ENCODE data around the gene YWHAG. TPM values are rescaled to one million over a fixed set of nuclear protein-coding genes. Genes with fewer than 3 reads are reported as not detected.
A peak's percentile ranks its signal among the peaks of the same experiment; 100 is the strongest.

The YWHAG gene
- total RNA-seq, 2 donors from 2014 or later: 104 to 121 TPM

- intact Hi-C loops (cut with DNase I): loop anchor here (2.0 kb wide), 1 partner anchor 41 kb away; no protein-coding TSS in a partner anchor
- no peak overlapping the region for H3K4me3 ChIP-seq
- H3K9me3 ChIP-seq: no peaks in the 10 kb centered on the region
- peaks cover 15% of the 10 kb centered on the region for H3K4me1 ChIP-seq
- TF ChIP-seq CTCF (IDR thresholded peaks at IDR 0.05): no peak
- no peak for DNase-seq
- peak overlapping the region; percentile 100 for H3K27ac ChIP-seq
- H3K27me3 ChIP-seq: no peaks in the 10 kb centered on the region
- H3K36me3 ChIP-seq: no peaks in the 10 kb centered on the region
- H3K9ac ChIP-seq (ENCODE audit: low read depth in 2 of 2, low read length in 2 of 2): peak overlapping the region; percentile 93 to 96
Observed at GRCh38 chr7:76359978-76360638, 1.3 kb upstream of the YWHAG start.

- DNase-seq: peak; percentile 98
- Histone ChIP-seq H3K4me1 (peaks cover 7% of the 10 kb centered on the region), H3K27me3 (no peaks in the 10 kb centered on the region), H3K36me3 (no peaks in the 10 kb centered on the region), H3K4me3 (peak overlapping the region; percentile 98), H3K27ac (peak overlapping the region; percentile 100), H3K9me3 (no peaks in the 10 kb centered on the region), H3K9ac (ENCODE audit: low read depth in 2 of 2, low read length in 2 of 2) (peak overlapping the region; percentile 93 to 96)
- intact Hi-C loops (cut with DNase I): loop anchor here (2.0 kb wide), 1 partner anchor 41 kb away; no protein-coding TSS in a partner anchor
- peak; percentile 49 for TF ChIP-seq CTCF (IDR thresholded peaks at IDR 0.05)
Observed at GRCh38 chr7:76359111-76359977, 553 bp upstream of the YWHAG start.

- H3K9ac ChIP-seq (ENCODE audit: low read depth in 2 of 2, low read length in 2 of 2): peak overlapping the region; percentile 90 to 93
- no peaks in the 10 kb centered on the region for H3K27me3 ChIP-seq
- peaks cover 7% of the 10 kb centered on the region for H3K4me1 ChIP-seq
- TF ChIP-seq CTCF (IDR thresholded peaks at IDR 0.05): no peak
- peak; percentile 81 for DNase-seq
- intact Hi-C loops (cut with DNase I): loop anchor here (2.0 kb wide), 1 partner anchor 39 kb away; no protein-coding TSS in a partner anchor
- no peaks in the 10 kb centered on the region for H3K36me3 ChIP-seq
- no peaks in the 10 kb centered on the region for H3K9me3 ChIP-seq
- peak overlapping the region; percentile 100 for H3K27ac ChIP-seq
- peak overlapping the region; percentile 98 for H3K4me3 ChIP-seq
Observed at GRCh38 chr7:76358011-76358480, 745 bp downstream of the YWHAG start.

- no peak for TF ChIP-seq CTCF (IDR thresholded peaks at IDR 0.05)
- Histone ChIP-seq H3K9me3 (no peaks in the 10 kb centered on the region), H3K27ac (peak overlapping the region; percentile 100), H3K4me3 (peak overlapping the region; percentile 98), H3K4me1 (peaks cover 7% of the 10 kb centered on the region), H3K9ac (ENCODE audit: low read depth in 2 of 2, low read length in 2 of 2) (peak overlapping the region; percentile 90 to 93), H3K36me3 (no peaks in the 10 kb centered on the region), H3K27me3 (no peaks in the 10 kb centered on the region)
- intact Hi-C loops (cut with DNase I): loop anchor here (2.0 kb wide), 1 partner anchor 39 kb away; no protein-coding TSS in a partner anchor
- DNase-seq: no peak
Observed at GRCh38 chr7:76357475-76358010, 1.2 kb downstream of the YWHAG start.

GRCh38 chr7:76356823-76357222 lies 2.0 kb downstream of the YWHAG start:
- DNase-seq: no peak

More at GRCh38 chr7:76356823-76357222, 2.0 kb downstream of the YWHAG start:
- peaks cover 7% of the 10 kb centered on the region for H3K4me1 ChIP-seq
- no peaks in the 10 kb centered on the region for H3K27me3 ChIP-seq
- H3K36me3 ChIP-seq: no peaks in the 10 kb centered on the region
- intact Hi-C loops (cut with DNase I): no loop called here
- TF ChIP-seq CTCF (IDR thresholded peaks at IDR 0.05): no peak
- no peak overlapping the region for H3K9ac ChIP-seq (ENCODE audit: low read depth in 2 of 2, low read length in 2 of 2)
- H3K9me3 ChIP-seq: no peaks in the 10 kb centered on the region
- H3K27ac ChIP-seq: peak overlapping the region; percentile 100
- peak overlapping the region; percentile 98 for H3K4me3 ChIP-seq

Measured in colonic mucosa (tissue), 4 donors.